ENCODE data around the gene ADK. TPM values are rescaled to one million over a fixed set of nuclear protein-coding genes. Genes with fewer than 3 reads are reported as not detected.

Gene ADK
- total and polyA plus RNA-seq, 2 of the 13 experiments (the other 11 are each of a cell fraction or from before 2014, with no cell fraction given), result 48.6 to 79.1 TPM

DNA sequence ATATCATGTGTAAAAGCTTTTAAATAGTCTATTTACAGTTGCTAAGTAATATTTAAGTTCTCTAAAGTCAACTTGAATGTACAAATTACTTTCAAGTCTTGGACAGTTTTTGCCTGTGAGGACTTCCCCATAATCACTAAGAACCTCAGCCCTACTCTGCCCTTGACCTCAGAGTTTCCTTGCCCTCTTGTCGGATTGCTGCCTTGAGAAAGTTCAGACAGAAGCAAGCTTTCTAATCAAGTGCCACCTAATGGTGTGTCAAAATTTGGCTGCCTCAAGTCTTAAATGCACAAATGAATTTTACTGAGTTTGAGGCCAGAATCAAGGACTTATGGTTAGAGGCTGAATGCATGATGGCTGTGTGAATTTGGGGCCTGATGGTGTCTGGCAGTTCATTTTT is 587.0 kb downstream of the ADK start:
- in situ Hi-C loops (cut with HindIII; ENCODE audit: extremely low pct_ligation_motif_present, low pct_unique_long_range_greater_than_20kb) (no loop called here), intact Hi-C loops (cut with micrococcal nuclease; ENCODE audit: unreplicated experiment) (no loop called here)
- 0% methylated on average over 1 of the region's 1 CpG for WGBS (ENCODE audit: low lambda C conversion rate)
- POLR2A ChIA-PET, result no interaction called here
- H3K36me3 ChIP-seq (replicated peaks in 1 of 2; ENCODE audit: control insufficient read depth in 1 of 2, insufficient read depth in 2 of 2, low read length in 2 of 2), result no peaks in the 10 kb centered on the region
- no peak overlapping the region for H2AFZ ChIP-seq (ENCODE audit: low read length)
- FAIRE-seq (no peak), ATAC-seq (no peak), DNase-seq (ENCODE audit: low spot score) (no peak)
- no peaks in the 10 kb centered on the region for H4K20me1 ChIP-seq (ENCODE audit: insufficient read depth, low read length)
- no TSS peak for BruUV-seq (replicated peaks)
- H3K79me2 ChIP-seq (ENCODE audit: insufficient read depth, low read length), result no peaks in the 10 kb centered on the region
- H3K4me1 ChIP-seq (ENCODE audit: insufficient read depth, low read length), result peaks cover 6% of the 10 kb centered on the region; the same call in 1 of the 2 replicates
- CTCF ChIA-PET (ENCODE audit: low intra/inter-chr PET ratio, low total read pairs), result no interaction called here
- H3K9me3 ChIP-seq (ENCODE audit: low read length), result no peaks in the 10 kb centered on the region
- no peak overlapping the region for H3K27ac ChIP-seq (ENCODE audit: extremely low read length, insufficient read depth, low read length)
- TF ChIP-seq STAG1 (CRISPR knock-in tag; IDR thresholded peaks at IDR 0.05) (peak; percentile 10; the same call in 1 of the 2 replicates), SIN3A (IDR thresholded peaks at IDR 0.05; ENCODE audit: borderline replicate concordance, low read depth, low read length) (no peak)
- no peak overlapping the region for H3K4me2 ChIP-seq (ENCODE audit: low read depth, low read length)
- H3K4me3 ChIP-seq (replicated peaks in 1 of 3; ENCODE audit: insufficient read depth in 1 of 3, low read depth in 2 of 3, low read length in 3 of 3), result no peak overlapping the region
- H3K27me3 ChIP-seq (ENCODE audit: control insufficient read depth in 1 of 2, insufficient read depth in 2 of 2, low read length in 2 of 2), result peaks cover 0 to 4% of the 10 kb centered on the region in 2 experiments; a peak in 1 of 5 replicates
- no peak overlapping the region for H3K9ac ChIP-seq (ENCODE audit: insufficient read depth, low read depth, low read length)

GRCh38 chr10:74738542-74738941 is 587.5 kb downstream of the ADK start:
- WGBS (ENCODE audit: low lambda C conversion rate), result 41% methylated on average over 3 of the region's 3 CpGs
- H3K4me2 ChIP-seq (ENCODE audit: low read depth, low read length), result peak overlapping the region; percentile 57; the same call in 1 of the 2 replicates
- in situ Hi-C loops (cut with HindIII; ENCODE audit: extremely low pct_ligation_motif_present, low pct_unique_long_range_greater_than_20kb) (no loop called here), intact Hi-C loops (cut with micrococcal nuclease; ENCODE audit: unreplicated experiment) (no loop called here)
- H3K27me3 ChIP-seq (ENCODE audit: control insufficient read depth in 1 of 2, insufficient read depth in 2 of 2, low read length in 2 of 2), result peaks cover 0 to 4% of the 10 kb centered on the region in 2 experiments; a peak in 1 of 5 replicates
- H2AFZ ChIP-seq (ENCODE audit: low read length), result no peak overlapping the region
- H3K36me3 ChIP-seq (replicated peaks in 1 of 2; ENCODE audit: control insufficient read depth in 1 of 2, insufficient read depth in 2 of 2, low read length in 2 of 2), result no peaks in the 10 kb centered on the region
- FAIRE-seq (no peak), ATAC-seq (no peak), DNase-seq (ENCODE audit: low spot score) (no peak)
- ChIA-PET CTCF (ENCODE audit: low intra/inter-chr PET ratio, low total read pairs) (no interaction called here), POLR2A (no interaction called here)
- no peak overlapping the region for H3K27ac ChIP-seq (ENCODE audit: extremely low read length, insufficient read depth, low read length)
- no peak for TF ChIP-seq PLRG1 (conservative IDR thresholded peaks at IDR 0.05)
- no peak for TF ChIP-seq ZNF441 (CRISPR knock-in tag; IDR thresholded peaks at IDR 0.05; ENCODE audit: borderline replicate concordance)
- no TSS peak for BruUV-seq (replicated peaks)
- H3K79me2 ChIP-seq (ENCODE audit: insufficient read depth, low read length), result no peaks in the 10 kb centered on the region
- no peak overlapping the region for H3K9ac ChIP-seq (ENCODE audit: insufficient read depth, low read depth, low read length)
- H4K20me1 ChIP-seq (ENCODE audit: insufficient read depth, low read length), result no peaks in the 10 kb centered on the region
- peaks cover 6% of the 10 kb centered on the region; the same call in 1 of the 2 replicates for H3K4me1 ChIP-seq (ENCODE audit: insufficient read depth, low read length)
- no peak overlapping the region for H3K4me3 ChIP-seq (replicated peaks in 1 of 3; ENCODE audit: insufficient read depth in 1 of 3, low read depth in 2 of 3, low read length in 3 of 3)
- H3K9me3 ChIP-seq (ENCODE audit: low read length), result no peaks in the 10 kb centered on the region
